SK-N-SH treated with all-trans-retinoic acid at 6 μM for 48 hours (cell line): Measurements from ENCODE around the gene WDR5.
A peak's percentile ranks its signal among the peaks of the same experiment; 100 is the strongest.

ENCODE experiments used
- ATAC-seq: fragments of 200-7000 bp; cut with Tn5 transposase; 3 replicates; pipeline ENCODE4 v1.9.1; 2020; ENCODE audit warnings: mild to moderate bottlenecking, moderate library complexity
- ARNTL ChIP-seq: fragments of 450-650 bp; formaldehyde crosslinking; IDR thresholded peaks from 2 replicates; pipeline ENCODE4 v1.5.0; 2020; ENCODE audit warnings: low read depth, mild to moderate bottlenecking, moderate library complexity, borderline replicate concordance
- BACH2 ChIP-seq: fragments of 250-450 bp; sonication (Bioruptor Pico); IDR thresholded peaks from 2 replicates; pipeline ENCODE4 v1.9.0; 2021; ENCODE audit warnings: mild to moderate bottlenecking, borderline replicate concordance
- CSDC2 ChIP-seq: fragments of 250-450 bp; sonication (Bioruptor Pico); IDR thresholded peaks from 2 replicates; pipeline ENCODE4 v1.5.0; 2020; ENCODE audit warnings: mild to moderate bottlenecking, moderate library complexity
- CSRNP3 ChIP-seq: fragments of 250-450 bp; sonication (Bioruptor Pico); IDR thresholded peaks from 2 replicates; pipeline ENCODE4 v1.5.1; 2021; ENCODE audit warnings: mild to moderate bottlenecking, moderate library complexity
- ESRRG ChIP-seq: fragments of 250-450 bp; sonication (Bioruptor Pico); IDR thresholded peaks from 2 replicates; pipeline ENCODE4 v1.6.1; 2021; ENCODE audit warnings: mild to moderate bottlenecking
- GLIS3 ChIP-seq: fragments of 250-450 bp; sonication (Bioruptor Pico); IDR thresholded peaks from 2 replicates; pipeline ENCODE4 v1.5.0; 2020; ENCODE audit warnings: mild to moderate bottlenecking, moderate library complexity
- ISL1 ChIP-seq: fragments of 250-450 bp; sonication (Bioruptor Pico); IDR thresholded peaks from 2 replicates; pipeline ENCODE4 v2.1.2; 2022; ENCODE audit warnings: mild to moderate bottlenecking, moderate library complexity
- OSR1 ChIP-seq: fragments of 250-450 bp; sonication (Bioruptor Pico); IDR thresholded peaks from 2 replicates; pipeline ENCODE4 v1.8.0; 2022; ENCODE audit warnings: moderate library complexity, mild to moderate bottlenecking, inconsistent platforms
- PATZ1 ChIP-seq: fragments of 250-450 bp; sonication (Bioruptor Pico); IDR thresholded peaks from 2 replicates; pipeline ENCODE4 v1.8.0; 2020; ENCODE audit warnings: mild to moderate bottlenecking, moderate library complexity, borderline replicate concordance
- PPARA ChIP-seq: fragments of 250-450 bp; sonication (Bioruptor Pico); IDR thresholded peaks from 2 replicates; pipeline ENCODE4 v1.5.0; 2020; ENCODE audit warnings: mild to moderate bottlenecking, borderline replicate concordance
- RARB ChIP-seq: fragments of 250-450 bp; sonication (Bioruptor Pico); IDR thresholded peaks from 2 replicates; pipeline ENCODE4 v1.8.0; 2021; ENCODE audit warnings: mild to moderate bottlenecking, moderate library complexity
- SNAI2 ChIP-seq: fragments of 250-450 bp; sonication (Bioruptor Pico); IDR thresholded peaks from 2 replicates; pipeline ENCODE4 v1.5.0; 2020; ENCODE audit warnings: mild to moderate bottlenecking, moderate library complexity
- TCF4 ChIP-seq: fragments of 250-450 bp; sonication (Bioruptor Pico); IDR thresholded peaks from 2 replicates; pipeline ENCODE4 v1.8.0; 2021; ENCODE audit warnings: mild to moderate bottlenecking, moderate library complexity, borderline replicate concordance
- TOX ChIP-seq: fragments of 250-450 bp; sonication (Bioruptor Pico); IDR thresholded peaks from 2 replicates; pipeline ENCODE4 v1.8.0; 2021; ENCODE audit warnings: mild to moderate bottlenecking, moderate library complexity, borderline replicate concordance
- TSHZ2 ChIP-seq: fragments of 250-450 bp; sonication (Bioruptor Pico); IDR thresholded peaks from 2 replicates; pipeline ENCODE4 v1.5.0; 2020; ENCODE audit warnings: mild to moderate bottlenecking, moderate library complexity
- ZC3H10 ChIP-seq: fragments of 250-450 bp; sonication (Bioruptor Pico); IDR thresholded peaks from 2 replicates; pipeline ENCODE4 v1.5.1; 2021; ENCODE audit warnings: mild to moderate bottlenecking, moderate library complexity
- ZFP3 ChIP-seq: fragments of 250-450 bp; sonication (Bioruptor Pico); IDR thresholded peaks from 2 replicates; pipeline ENCODE4 v1.5.0; 2020; ENCODE audit warnings: mild to moderate bottlenecking, moderate library complexity
- ZFP30 ChIP-seq: fragments of 450-650 bp; formaldehyde crosslinking; IDR thresholded peaks from 2 replicates; pipeline ENCODE4 v1.5.0; 2022; ENCODE audit warnings: mild to moderate bottlenecking, moderate library complexity
- ZNF565 ChIP-seq: fragments of 450-650 bp; formaldehyde crosslinking; conservative IDR thresholded peaks from 2 replicates; pipeline ENCODE4 v1.5.0; 2020; ENCODE audit warnings: low read depth, mild to moderate bottlenecking, moderate library complexity
- ZNF70 ChIP-seq: fragments of 450-650 bp; formaldehyde crosslinking; IDR thresholded peaks from 2 replicates; pipeline ENCODE4 v1.5.0; 2020; ENCODE audit warnings: mild to moderate bottlenecking, moderate library complexity
- ZNF8 ChIP-seq: fragments of 450-650 bp; formaldehyde crosslinking; IDR thresholded peaks from 2 replicates; pipeline ENCODE4 v1.5.0; 2020; ENCODE audit warnings: mild to moderate bottlenecking, moderate library complexity
- TF ChIP-seq, protein P1 (sequence below): fragments of 250-450 bp; sonication (Bioruptor Pico); IDR thresholded peaks from 2 replicates; pipeline ENCODE4 v1.8.0; 2021; ENCODE audit warnings: low read depth, mild to moderate bottlenecking, moderate library complexity, borderline replicate concordance

WDR5 gene

DNA sequence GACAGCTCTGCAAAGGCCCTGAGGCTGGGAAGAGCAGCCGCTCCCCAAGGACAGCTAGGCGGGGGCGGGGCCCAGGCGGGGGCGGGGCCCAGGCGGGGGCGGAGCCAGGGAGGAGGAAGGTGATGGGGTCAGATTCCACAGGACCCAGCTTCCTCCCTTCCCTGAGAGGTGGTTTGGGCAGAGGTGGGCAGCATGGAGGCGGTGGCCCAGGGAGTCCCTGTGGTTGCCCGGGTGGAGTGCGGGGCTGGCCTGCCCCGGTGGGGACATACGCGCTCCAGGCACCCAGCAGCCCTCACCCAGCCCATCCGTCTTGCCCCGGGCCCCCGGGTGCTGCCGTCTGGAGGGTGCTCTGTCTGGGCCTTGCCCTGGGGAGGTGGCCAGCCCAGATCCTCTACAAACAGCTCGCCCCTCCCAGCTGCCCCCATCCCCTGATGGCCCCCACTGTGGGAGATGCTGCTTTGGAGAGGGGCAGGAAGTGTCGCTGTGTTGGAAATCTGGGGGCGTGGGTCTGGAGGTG, 39.5 kb downstream of the WDR5 start:
- no peak for ATAC-seq
- TF ChIP-seq ZC3H10 (CRISPR knock-in tag) (no peak), ESRRG (CRISPR knock-in tag) (no peak), OSR1 (no peak), TCF4 (CRISPR knock-in tag) (no peak), ZNF70 (CRISPR knock-in tag) (no peak), ZNF565 (CRISPR knock-in tag) (no peak), ZFP3 (CRISPR knock-in tag) (no peak), ISL1 (CRISPR knock-in tag) (no peak), PATZ1 (no peak), ZNF8 (CRISPR knock-in tag) (no peak), ARNTL (CRISPR knock-in tag) (no peak), GLIS3 (CRISPR knock-in tag) (no peak), TSHZ2 (no peak), SNAI2 (CRISPR knock-in tag) (no peak), CSDC2 (CRISPR knock-in tag) (no peak), BACH2 (CRISPR knock-in tag) (no peak), CSRNP3 (CRISPR knock-in tag) (no peak), RARB (no peak)
- TF ChIP-seq, protein P1, sequence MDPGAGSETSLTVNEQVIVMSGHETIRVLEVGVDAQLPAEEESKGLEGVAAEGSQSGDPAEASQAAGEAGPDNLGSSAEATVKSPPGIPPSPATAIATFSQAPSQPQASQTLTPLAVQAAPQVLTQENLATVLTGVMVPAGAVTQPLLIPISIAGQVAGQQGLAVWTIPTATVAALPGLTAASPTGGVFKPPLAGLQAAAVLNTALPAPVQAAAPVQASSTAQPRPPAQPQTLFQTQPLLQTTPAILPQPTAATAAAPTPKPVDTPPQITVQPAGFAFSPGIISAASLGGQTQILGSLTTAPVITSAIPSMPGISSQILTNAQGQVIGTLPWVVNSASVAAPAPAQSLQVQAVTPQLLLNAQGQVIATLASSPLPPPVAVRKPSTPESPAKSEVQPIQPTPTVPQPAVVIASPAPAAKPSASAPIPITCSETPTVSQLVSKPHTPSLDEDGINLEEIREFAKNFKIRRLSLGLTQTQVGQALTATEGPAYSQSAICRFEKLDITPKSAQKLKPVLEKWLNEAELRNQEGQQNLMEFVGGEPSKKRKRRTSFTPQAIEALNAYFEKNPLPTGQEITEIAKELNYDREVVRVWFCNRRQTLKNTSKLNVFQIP (CRISPR knock-in tag), result no peak

DNA sequence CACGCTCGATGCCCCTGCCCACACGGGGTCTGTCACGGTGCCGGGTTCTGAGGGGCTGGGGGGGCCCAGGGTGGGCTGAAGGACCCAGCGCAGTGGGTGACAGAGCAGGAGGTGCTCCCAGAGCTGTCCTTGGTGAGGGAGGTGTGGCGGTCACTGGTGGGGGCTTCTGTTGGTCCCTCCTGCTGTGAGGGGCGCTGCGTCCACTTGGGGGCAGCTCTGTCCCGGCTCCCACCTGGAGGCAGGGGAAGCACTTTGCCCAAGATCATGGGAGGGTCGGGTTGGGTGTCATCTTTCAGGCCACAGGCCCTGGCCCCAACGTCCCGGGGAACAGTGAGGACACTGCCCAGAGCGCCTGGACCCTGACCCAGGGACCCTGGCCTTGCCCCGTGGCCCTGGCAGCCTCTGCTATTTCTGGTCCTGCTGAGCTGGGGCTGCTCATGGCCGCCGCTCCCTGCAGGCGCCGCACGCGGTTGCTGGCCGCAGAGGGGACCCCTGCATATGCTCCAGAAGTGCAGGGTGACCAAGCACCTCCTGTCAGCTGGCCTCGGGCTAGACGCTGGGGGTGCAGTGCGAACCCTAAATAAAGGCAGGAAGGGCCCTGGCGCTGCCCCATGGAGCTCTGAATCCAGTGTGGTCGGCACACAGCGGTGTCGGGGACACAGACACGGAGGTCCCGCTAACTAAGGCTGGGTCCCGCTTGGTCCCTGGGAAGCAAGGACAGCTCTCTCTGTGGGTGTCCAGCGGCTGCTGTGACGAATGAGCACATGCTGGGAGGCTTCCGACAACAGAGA, 40.1 kb downstream of the WDR5 start:
- TF ChIP-seq BACH2 (CRISPR knock-in tag) (no peak), PPARA (CRISPR knock-in tag) (no peak), CSDC2 (CRISPR knock-in tag) (no peak)
- peak; percentile 13; the same call in 2 of the 3 replicates for ATAC-seq

GRCh38 chr9:134176599-134176968, 40.7 kb downstream of the WDR5 start:
- no peak for ATAC-seq
- TF ChIP-seq RARB (no peak), ZNF70 (CRISPR knock-in tag) (no peak), TOX (CRISPR knock-in tag) (no peak), TCF4 (CRISPR knock-in tag) (no peak), ZFP3 (CRISPR knock-in tag) (no peak), GLIS3 (CRISPR knock-in tag) (no peak), ZFP30 (CRISPR knock-in tag) (no peak), CSDC2 (CRISPR knock-in tag) (no peak), ISL1 (CRISPR knock-in tag) (no peak), PATZ1 (no peak), SNAI2 (CRISPR knock-in tag) (no peak), BACH2 (CRISPR knock-in tag) (no peak), ZC3H10 (CRISPR knock-in tag) (no peak), ZNF8 (CRISPR knock-in tag) (no peak), ESRRG (CRISPR knock-in tag) (no peak)
- TF ChIP-seq, protein P1 (CRISPR knock-in tag), result no peak
